HL-60/S4 treated with retinoic acid at 250 ng/mL for 4 days and 3 days (cell line): ENCODE measurements around the gene IFIT2.
"Not testable (repeated sequence)": the region's sequence is repeated elsewhere in the genome, so short reads cannot be mapped to it uniquely, and the experiment has no call there.

Experiments used
- in situ Hi-C: fragments of 300-500 bp; cut with MboI; formaldehyde crosslinking; loops from 2 replicates; pipeline ENCODE4 v1.7.0; 2022; ENCODE audit warnings: low sequenced_read_pairs

Gene IFIT2

DNA sequence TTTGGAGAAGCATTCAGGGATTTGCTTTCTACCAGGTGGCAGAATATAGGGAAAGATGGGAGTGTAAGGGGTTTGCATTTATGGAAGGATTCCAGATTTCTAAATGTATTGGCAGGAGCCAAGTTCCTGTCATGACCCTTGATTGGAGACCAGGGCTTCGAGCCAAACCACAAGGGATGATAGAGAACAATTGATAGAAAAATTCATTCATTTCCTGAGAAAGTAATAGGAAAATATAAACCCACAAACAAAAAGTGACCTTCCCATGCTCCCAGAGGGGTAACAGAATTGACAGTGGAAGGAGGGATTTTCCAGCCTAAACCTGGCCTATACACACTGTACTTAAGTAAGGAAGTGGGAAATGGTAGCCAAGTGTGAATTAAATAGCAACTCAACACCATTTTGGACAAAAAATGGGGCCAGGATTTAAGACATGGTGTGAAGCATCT, 22.4 kb upstream of the IFIT2 start:
- in situ Hi-C loops = no loop called here

DNA sequence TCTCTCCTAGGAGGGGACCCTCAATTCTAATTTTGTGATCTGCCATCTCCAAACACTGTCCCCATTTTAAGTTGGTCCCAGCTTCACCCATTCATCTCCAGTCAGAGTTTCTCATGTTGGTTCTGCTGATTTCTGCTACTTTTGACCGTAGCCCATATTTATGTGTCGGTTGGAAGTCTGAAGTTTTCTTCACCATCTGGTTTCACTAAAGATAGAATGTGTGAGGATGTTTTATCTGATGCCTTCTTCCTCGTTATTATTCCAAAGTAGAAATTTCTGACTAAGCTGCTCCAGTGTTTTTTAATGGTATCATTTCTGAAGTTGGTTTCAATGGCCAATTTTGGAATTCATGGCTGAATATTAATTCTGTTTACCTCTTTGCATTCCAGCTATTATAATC, 21.3 kb upstream of the IFIT2 start:
- in situ Hi-C loops = no loop called here

DNA sequence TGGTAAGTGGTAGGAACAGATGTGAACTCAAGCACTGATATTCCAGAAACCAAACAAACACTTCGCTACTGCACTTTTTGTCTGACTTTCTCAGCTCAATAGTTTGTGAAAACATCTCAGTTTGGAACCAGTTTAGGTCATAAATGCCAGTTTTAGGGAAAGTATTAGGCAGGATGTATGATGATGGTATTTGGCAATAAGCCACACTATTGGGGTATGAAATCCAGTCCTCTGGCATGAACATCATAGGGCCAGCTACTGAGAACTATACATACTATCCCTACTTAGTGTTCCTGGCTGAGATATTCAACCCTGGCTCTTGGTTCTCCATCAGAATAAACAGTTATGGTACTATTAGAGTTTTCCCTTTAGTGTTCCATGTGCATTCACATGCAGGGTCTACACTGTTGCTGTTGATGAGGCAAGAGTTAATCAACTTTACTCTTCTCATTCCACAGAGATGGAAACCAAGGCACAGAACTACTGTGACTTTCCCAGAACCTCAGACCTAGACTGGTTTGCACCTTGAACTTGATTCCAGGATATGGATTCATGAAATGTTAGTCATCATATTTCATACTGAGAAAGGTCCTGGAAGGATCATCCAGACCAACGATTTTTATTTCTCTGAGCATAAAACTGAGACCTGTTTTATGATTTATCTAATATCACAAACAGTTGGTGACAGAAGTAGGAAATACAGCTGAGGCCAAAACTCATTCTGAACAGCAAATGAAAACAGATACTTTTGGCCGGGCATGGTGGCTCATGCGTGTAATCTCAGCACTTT, 20.0 kb upstream of the IFIT2 start:
- in situ Hi-C loops = no loop called here

DNA sequence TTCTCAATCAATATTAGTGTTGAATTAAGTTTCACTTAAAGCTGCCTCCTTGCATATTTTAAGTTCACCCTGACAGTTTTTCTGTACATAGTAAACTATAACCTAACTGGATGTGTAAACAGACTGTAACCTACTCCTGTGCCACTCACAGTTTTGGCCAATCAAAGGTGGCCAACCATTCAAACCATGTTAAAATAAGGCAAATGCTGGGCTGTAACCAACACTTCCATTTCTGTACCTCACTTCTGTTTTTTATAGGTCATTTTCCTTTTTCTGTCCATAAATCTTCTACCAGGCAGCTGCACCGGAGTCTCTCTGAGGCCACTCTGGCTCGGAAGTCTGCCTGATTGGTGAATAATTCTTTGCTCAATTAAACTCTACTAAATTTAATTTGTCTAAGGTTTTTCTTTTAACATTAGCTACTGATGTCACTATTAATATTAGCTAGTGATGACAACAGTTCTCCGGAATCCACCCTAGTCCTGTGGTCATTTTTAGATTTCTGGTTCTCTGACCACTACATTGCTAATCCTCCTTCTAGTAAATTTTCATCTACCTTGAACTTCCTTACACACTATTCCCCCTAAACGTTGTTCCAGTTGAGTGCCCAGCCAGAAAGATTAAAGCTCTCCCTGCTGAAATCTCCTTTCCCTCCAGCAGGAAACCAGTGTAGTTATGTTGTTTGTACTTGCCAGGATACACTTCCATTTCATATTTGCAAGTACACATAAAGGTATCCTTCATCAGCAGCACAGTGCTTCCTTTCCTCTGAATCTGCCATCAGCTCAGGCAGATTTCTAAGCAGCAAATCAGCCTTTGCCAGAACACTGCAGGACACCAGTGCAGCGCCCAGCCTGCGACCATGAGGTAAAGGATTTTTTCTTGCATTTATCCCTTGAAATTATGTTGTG, 18.6 kb upstream of the IFIT2 start:
- in situ Hi-C loops = no loop called here

DNA sequence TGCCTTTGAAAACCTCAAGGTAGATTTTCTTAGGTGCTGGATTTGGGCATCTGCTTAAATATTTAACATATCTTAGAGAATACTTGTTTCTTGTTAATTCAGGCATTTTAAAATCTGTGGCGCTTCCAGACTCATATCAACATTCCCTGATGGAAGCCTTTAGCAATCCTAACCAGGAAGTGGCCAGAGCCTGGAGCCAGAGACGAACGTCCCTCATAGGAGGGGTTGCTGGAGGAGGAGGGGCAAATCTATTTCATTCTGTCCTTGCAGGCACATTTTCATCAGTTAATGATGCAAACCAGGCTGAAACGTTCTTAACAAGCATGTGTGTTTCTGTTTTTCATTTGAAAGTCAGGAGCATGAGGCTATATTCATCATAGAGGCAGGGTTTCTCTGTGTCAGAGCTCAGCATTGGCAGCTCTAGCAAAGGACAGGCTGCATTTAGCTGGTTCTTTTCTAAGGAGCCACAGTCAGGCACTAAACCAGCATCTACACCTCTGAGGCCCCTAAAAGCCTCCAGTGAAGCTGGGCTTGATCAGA, 17.8 kb upstream of the IFIT2 start:
- in situ Hi-C loops = no loop called here

DNA sequence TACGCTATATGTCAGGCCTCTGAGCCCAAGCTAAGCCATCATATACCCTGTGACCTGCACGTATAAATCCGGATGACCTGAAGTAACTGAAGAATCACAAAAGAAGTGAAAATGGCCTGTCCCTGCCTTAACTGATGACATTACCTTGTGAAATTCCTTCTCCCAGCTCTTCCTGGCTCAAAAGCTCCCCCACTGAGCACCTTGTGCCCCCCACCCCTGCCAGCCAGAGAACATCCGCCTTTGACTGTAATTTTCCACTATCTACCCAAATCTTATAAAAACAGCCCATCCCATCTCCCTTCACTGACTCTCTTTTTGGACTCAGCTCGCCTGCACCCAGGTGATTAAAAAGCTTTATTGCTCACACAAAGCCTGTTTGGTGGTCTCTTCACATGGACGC, 17.1 kb upstream of the IFIT2 start:
- in situ Hi-C loops = not testable (repeated sequence)

DNA sequence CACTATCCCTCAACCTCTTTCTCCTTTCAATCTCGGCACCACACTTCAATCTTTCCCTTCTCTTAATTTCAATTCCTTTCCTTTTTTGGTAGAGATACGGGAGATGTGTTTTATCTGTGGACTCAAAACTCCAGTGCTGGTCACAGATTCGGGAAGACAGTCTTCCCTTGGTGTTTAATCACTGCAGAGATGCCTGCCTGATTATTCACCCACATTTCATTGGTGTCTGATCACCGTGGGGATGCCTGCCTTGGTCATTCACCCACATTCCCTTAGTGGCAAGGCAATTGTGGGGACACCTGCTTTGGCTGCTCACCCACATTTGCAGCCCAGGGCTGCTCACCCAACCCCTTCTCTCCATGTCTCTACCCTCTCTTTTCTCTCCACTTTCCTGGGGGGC, 16.5 kb upstream of the IFIT2 start:
- in situ Hi-C loops = not testable (repeated sequence)

DNA sequence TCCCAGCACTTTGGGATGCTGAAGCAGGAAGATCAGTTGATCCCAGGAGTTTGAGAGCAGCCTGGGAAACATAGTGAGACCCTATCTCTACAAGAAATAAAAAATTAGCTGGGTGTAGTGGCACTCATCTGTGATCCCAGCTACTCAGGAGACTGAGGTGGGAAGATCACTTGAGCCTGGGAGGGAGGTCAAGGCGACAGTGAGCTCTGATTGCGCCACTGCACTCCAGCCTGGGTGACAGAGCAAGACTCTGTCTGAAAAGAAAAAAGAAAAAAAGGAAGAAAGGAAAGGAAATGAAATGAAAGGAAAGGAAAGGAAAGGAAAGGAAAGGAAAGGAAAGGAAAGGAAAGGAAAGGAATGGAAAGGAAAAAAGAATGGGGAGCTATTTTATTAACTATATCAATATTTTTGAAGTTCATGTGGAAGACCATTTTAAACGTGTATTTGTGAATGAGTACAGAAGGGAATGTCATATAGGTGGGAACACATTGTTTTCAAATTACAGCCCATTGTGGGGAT, 7.1 kb upstream of the IFIT2 start:
- in situ Hi-C loops = no loop called here

DNA sequence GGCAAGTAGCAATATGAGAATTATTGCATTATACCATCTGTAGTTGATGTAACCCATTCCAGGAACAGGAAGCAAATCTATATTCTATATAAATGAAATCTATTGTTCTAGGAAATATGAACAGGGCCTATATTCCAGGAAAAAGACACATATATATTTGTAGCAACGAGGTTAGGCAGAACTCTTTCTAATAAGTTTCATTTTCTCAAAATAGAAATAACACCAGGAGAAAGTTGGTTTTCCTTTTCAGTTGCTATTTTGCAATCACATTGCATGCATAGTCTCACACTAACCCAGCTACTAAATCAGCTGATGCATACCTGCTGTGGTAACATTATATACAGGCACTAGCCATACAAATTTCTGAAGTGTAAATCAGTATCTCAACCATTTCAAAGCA, 6.2 kb upstream of the IFIT2 start:
- in situ Hi-C loops = no loop called here

DNA sequence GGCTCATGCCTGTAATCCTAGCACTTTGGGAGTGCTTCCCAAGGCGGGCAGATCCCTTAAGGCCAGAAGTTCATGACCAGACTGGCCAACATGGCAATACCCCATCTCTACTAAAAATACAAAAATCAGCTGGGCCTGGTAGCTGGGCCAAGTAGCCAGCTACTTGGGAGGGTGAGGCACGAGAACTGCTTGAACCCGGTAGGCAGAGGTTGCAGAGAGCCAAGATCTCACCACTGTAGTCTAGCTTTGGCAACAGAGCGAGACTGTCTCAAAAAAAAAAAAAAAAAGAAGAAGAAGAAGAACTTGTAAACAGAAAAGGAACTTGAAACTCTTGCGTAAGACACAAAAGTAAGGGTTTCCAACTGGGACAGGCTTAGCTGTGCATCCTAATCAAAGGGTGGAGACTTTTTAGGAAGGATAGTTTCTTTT, 5.6 kb upstream of the IFIT2 start:
- in situ Hi-C loops = no loop called here

DNA sequence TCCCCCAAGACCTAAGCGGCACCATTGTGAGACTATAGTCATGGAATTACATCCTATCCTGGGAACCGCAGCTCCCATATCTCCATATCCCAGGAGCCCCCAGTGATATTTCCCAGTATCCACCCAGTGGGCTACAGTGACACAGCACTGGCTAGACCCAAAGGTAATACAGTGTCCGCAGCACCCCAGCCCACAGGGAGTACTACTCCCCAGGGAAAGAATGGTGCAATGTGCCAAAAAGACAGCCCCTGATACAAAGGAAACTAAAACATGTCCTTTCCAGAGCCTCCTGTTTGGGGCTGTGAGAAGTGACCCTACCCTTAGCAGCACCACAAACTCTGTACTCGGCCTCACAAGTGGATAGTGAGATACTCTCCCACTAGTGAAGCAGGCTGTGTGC, 4.5 kb upstream of the IFIT2 start:
- in situ Hi-C loops = no loop called here

DNA sequence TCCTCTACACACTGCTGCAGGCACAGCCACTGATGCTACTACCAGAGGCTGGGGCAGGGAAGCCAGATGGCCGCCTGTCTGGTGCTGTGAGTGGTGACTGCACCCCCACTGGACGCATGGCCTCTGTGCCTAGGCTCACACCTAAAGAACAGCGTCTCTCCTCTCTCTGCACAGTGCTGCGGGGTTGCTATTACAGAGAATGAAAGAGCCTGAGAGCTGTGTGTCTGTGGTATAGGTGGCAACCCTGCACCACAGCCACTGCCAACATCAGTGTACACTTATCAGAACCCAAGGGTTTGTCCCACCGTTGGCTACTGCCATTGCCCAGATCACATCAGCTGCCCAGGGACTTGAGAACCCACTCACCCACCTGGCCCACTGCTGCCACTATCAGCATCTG, 4.1 kb upstream of the IFIT2 start:
- in situ Hi-C loops = no loop called here

DNA sequence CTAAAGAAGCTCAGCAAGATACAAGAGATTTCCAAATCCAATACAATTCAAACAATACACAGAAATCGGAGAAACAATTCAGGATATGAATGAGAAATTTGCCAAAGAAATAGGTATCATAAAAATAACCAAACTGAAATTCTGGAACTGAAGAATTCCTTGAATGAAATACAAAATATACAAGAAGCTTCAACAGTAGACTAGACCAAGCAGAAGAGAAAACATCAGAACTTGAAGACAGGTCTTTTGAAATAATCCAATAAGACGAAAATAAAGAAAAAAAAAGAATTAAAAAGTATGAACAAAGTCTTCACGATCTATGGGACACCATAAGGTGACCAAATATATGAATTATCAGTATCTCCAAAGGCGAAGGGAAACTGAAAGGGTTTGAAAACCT, 2.8 kb upstream of the IFIT2 start:
- in situ Hi-C loops = no loop called here

DNA sequence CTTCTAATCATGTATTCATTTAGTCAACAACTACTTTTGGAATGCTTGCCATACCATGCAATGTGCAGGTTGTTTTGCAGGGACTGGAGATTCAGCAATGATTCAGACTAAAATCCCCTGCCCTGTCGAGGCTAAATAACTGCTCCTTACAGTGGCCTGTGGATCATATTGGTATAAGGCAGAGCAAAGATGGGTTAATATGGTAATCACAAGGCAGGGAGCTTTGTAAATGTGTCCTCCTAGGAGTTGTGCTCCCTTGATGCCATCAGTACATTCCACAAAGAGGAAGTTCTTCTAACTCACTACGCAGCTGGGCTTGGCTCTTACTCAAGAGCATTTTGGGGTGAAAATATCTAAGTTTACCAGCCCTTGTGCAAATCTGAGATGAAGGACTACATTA, 614 bp upstream of the IFIT2 start:
- in situ Hi-C loops = no loop called here

DNA sequence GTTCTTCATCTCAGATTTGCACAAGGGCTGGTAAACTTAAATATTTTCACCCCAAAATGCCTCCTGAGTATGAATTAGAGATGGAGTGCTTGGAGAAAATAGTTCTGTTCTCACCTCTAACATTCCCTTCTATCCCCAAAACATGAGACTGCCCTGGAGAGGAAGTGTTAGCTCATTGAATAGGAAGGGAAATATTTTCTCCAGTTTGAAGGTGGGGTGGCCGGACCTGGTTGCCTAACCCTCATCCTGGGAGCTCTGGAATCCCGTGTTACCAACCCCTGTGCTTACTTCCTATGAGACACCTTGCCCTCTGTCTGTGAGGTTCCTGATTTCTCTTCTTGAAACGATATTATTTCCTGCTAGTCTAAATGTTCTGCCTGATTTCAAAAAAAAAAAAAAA, 779 bp downstream of the IFIT2 start:
- in situ Hi-C loops = no loop called here

DNA sequence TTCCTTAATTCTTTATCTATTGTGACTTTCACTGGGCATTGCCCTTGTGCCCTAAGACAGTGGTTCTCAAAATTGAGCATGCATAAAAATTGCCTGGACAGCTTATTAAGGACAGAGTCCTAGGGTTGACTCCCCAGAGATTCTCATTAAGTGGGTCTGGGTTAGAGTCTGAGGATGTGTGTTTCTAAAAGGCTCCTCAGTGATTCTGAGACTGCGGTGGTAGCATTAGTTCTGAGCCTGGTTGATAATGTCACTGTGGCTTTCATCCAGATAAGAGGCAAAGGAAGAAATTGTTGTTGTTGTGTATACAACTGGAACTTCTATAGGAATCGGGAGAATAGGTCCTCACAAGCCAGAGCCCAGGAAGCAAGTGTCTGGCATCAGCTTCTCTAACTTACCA, 1.3 kb downstream of the IFIT2 start:
- in situ Hi-C loops = no loop called here

DNA sequence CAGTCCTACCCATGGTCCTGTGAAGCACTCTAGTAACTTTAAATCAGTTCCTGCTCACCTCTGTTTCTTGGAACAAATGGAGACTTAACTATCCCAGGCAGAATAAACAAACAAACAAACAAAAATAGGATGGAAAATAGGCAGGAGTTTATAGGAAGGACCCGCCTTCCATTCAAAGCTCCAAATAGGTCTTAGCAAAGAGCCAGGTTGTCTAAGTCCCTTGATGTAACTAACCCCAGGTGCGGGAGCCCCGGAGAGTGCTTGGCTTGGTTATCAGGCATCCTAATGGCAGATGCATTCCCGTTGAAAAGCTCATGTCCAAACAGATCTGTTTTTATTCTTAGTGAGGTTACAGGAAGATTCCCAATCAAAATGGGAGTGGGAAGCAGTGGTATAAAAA, 2.2 kb downstream of the IFIT2 start:
- in situ Hi-C loops = no loop called here

DNA sequence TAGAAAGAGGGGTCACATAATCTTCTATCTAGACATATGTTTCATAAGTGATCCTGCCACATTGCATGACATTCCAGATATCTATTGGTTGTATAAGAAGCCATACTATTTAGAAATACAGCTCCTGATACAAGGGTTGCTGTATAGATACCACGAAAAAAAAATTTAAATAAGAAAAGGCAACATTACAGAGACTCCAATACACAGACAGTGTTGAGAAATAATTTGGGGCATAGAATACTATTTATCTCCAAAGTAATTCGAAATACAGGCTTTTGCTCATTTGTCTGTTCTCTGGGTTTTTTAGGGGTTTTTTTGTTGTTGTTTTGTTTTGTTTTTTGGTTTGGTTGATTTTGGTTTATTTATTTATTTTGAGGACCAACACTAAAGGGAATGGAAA, 2.6 kb downstream of the IFIT2 start:
- in situ Hi-C loops = no loop called here

DNA sequence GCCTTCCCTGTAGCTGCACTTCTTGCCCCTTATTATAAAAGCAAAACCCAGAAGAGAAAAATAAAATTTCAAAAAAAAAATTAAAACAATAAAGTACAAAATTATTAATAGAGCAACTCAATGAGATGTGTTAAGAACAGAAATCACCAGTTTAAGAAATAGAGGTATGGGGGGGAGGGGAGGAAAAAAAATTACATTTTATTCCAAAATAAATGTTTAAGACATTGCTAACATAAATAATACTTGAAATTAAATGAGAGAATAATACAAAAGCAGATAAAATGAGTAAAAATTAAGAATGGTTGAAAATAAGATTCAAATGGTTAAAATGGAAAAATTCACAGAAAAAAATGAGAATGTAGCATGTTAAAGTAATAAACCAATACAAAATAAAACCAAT, 3.1 kb downstream of the IFIT2 start:
- in situ Hi-C loops = no loop called here

DNA sequence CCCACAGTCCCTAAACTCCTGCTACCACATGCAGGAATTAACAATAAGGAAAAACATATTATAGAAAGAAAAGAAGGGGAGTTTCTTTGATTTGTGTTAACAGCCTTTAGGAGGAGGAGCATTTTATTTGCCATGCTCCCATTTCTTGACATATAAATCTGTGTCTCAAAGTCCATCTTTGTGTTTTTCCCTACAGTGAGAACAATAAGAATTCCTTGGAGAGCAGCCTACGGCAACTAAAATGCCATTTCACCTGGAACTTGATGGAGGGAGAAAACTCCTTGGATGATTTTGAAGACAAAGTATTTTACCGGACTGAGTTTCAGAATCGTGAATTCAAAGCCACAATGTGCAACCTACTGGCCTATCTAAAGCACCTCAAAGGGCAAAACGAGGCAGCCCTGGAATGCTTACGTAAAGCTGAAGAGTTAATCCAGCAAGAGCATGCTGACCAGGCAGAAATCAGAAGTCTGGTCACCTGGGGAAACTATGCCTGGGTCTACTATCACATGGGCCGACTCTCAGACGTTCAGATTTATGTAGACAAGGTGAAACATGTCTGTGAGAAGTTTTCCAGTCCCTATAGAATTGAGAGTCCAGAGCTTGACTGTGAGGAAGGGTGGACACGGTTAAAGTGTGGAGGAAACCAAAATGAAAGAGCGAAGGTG, 4.1 kb downstream of the IFIT2 start:
- in situ Hi-C loops = no loop called here
